D341Med (cell line): ENCODE results near the gene SYTL4.
"Not testable (repeated sequence)": the region's sequence is repeated elsewhere in the genome, so short reads cannot be mapped to it uniquely, and the experiment has no call there.

Experiments
- DNase-seq: peaks from one replicate; pipeline ENCODE4 v3.0.0; 2012; ENCODE audit warnings: low spot score

SYTL4 gene

DNA sequence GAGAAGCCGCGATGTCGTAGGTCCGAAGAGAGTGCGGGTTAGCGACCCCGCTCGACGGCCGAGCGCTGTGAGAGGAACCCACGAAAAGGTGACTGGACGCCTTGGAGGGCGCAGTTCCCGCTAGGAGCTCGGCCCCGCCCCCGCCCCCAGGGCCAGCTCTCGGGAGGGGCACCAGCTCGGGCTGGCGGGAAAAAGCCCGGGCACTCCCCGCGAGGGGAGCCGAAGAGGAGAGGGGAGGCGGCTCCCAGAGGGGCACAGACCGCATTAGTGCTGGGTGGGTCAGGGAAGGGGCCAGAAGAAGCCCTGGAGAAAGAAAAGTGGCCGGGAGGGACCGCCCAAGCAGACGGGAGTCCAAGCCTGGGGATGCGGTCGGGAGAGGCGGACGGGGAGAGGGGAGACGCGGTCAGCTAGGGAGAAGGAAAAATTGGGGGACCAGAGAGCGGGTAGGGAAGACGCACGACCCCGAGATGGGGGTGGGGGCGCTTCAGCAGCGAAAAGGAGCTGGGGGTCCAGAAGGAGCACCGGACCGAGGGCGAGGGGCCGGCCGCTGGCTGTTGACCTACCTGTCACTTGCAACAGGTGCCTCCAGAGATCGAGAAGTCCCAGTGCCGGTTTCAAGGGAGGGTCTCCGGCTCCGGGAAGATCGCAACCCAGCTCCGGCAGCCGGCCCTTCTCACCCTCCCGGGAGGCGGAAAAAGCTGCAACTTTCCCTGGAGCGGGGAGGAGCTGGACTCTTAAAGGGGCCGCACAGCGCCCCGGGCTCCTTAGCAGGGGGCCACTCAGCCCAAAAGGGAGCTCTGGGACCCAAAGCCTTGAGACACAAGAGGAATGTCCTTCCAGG lies at the start of gene SYTL4:
Gene SYTL4, minus strand, starts transcription at position 681 of the 841 bp plus-strand sequence. CDS start 30,084 bp downstream, outside the sequence.
- peak; percentile 59 for DNase-seq

DNA sequence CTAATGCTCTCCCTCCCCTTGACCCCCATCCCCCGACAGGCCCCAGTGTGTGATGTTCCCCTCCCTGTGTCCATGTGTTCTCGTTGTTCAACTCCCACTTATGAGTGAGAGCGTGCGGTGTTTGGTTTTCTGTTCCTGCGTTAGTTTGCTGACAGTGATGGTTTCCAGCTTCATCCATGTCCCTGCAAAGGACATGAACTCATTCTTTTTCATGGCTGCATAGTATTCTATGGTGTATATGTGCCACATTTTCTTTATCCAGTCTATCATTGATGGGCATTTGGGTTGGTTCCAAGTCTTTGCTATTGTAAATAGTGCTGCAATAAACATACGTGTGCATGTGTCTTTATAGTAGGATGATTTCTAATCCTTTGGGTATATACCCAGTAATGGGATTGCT lies 37.5 kb upstream of the SYTL4 start:
- not testable (repeated sequence) for DNase-seq

DNA sequence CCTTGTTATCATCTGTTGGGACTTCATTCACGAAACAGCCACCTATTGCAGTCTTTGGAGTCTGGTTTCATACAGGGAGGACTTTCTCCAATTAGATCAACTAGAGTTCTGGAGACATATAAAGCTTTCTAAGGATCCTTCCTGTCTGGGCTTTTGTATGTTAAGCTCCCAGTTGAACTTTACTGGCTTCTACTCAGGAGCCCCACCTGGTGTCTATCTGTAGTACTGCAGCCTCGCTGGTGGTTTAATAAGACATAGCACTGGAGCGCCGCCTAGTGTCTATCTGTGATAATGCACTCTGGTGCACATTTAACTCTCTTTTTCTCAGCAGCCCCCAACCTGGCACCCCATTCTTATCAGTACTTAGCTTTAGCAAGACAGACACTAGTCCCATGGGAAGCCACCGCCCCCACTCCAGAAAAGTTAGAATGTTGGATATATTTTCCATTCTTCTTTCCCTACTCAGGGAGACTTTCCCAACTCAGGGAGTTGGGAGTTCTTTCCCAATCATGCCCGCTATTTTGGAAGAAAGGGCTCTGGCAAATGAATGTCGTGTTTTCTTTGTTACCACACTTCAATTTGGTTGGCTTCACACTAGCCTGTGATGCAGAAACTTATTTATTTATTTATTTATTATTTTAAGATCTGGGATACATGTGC lies 36.9 kb upstream of the SYTL4 start:
- DNase-seq: peak; percentile 61

DNA sequence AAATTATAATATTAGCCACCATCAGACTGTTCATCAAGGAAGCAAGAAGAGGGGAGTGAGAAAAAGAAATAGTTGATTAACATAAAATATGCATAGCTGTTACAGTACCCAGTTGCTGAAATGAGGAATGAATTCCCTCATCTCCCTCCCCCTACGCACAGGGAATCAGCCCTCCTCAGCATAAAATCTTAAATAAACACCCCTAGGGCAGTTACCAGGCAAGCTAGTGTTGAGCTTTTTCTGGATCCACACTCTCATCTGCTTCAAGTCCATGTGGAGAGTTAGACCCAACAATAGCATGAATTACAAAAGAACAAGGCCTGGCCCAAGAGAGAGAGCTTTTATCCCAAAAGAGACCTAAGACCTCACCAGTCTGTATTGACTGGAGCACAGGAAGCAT lies 19.0 kb upstream of the SYTL4 start:
- DNase-seq: no peak

DNA sequence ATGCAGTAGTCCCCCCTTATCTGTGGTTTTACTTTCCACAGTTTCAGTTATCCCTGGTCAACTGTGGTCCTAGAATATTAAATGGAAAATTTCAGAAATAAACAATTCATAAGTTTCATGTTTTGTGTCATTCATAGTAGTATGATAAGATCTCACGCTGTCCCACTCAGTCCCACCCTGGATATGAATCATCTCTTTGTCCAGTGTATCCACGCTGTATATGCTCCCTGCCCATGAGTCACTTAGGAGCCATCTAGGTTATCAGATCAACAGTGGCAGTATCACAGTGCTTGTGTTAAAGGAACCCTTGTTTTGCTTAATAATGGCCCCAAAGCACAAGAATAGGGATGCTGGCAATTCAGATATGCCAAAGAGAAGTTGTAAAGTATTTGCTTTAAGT lies 16.2 kb upstream of the SYTL4 start:
- DNase-seq: no peak

DNA sequence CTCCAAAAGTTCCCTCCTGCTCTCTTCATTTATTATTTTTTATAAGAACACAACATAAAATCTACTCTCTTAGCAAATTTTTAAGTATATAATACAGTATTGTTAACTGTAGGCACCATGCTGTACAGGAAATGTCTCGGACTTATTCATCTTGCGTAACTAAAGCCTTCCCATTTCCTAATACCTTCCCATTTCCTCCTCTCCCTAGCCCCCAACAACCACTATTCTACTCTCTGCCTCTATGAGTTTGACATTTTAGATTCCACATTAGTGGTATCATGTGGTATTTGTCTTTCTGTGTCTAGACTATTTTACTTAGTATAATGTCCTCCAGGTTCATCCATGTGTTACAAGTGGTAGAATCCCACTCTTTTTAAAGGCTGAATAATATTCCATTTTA lies 15.8 kb upstream of the SYTL4 start:
- no peak for DNase-seq

DNA sequence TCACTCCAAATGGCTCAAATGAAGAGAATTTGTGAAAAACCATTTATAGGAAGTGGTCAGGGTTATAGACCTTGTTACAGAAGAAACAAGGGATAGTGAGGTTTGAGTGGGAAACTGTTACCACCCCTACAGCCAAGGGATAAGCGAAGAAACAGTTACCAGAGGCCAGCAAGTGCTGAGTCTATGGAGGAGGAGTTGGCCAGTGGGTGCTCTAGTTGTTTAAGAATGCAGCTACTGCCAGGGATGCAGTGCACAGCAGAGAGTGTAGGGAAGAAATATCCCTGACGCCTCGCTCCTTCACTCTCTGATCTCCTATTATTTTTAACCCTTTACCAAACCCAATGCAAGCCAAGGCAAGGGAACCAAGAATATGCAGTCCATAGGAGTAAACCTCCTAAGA lies 15.2 kb upstream of the SYTL4 start:
- no peak for DNase-seq

DNA sequence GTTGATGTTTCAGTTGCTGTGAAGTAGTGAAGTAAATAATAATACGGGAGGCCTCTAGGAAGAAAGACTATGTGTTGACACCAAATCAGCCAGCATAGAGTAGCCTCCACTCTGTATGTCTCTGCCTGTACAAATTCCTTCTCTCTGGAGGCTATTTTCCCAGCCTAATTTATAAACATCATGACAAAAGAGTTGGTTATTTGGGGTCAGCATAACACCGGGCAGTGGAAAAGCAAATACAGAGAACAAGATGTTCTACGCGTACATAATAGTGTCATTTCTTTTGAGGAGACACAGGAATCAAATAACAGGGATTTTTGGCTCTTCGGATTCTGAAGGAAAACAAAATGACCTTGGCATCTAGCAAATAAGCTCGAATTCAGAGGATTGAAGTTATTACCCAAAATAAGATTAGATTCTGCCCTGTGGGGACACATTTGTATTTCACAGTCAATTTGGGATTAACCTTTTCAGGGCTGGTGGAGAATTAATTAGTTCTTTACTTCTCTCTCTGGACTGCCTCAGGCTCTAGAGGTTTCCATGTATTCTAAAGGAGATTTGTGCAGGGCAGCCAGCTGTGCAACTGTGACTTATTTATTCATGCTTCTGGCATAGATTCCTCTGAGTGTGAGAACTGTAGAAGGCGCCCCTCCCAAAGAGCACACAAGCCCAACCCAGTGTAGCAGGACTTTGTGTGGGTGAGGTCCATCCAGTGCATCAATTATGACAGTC lies 14.1 kb upstream of the SYTL4 start:
- DNase-seq: no peak

DNA sequence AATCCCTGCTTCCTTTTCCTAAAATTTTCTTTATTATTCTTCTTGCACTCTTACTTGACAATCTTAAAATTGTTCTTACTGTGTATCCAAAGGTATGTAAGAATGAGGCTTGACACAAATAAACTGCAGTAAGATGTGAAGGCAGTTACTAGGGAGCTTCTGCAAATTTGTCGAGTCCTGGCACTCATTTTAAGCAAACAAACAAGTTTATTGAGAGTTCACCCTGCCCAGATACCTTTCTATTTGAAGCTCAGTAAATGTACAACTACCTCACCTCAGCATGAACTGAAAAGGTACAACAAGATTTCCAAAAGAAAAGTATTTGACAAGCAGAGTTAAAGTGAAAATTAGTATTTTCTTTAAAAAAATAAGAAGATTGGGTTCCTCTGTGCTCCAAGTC lies 13.3 kb upstream of the SYTL4 start:
- DNase-seq: no peak

DNA sequence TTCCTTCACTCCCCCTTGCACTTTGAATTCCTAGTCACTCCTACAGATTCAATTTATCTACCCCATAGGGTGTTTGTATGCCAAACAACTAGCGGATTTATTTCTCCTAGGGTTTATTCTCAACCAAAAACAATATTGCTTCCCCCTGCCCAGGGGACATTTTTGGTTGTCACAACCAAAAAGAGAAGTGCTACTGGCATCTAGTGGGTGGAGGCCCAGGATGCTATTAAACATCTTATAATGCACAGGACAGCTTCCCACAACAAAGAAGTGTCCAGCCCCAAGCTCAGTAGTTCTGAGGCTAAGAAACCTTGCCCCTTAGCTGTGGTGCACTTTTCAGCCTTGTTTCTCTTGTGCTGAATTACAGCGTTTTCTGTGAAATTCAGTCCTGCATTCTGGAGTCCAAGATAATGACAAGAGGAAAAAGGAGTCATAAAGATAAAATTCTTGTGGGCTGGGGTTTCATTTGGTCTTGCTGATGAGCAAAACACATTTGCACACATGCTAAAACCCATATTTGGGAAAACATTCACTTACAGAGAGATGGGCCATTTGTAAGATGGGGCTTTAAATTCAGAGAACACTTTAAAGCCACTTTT lies 11.2 kb upstream of the SYTL4 start:
- no peak for DNase-seq

DNA sequence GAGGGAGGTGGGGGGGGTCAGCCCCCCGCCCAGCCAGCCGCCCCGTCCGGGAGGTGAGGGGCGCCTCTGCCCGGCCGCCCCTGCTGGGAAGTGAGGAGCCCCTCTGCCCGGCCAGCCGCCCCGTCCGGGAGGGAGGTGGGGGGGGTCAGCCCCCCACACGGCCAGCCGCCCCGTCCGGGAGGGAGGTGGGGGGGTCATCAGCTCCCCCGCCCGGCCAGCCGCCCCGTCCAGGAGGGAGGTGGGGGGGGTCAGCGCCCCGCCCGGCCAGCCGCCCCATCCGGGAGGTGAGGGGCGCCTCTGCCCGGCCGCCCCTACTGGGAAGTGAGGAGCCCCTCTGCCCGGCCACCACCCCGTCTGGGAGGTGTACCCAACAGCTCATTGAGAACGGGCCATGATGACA lies 7.9 kb downstream of the SYTL4 start:
- DNase-seq: not testable (repeated sequence)

DNA sequence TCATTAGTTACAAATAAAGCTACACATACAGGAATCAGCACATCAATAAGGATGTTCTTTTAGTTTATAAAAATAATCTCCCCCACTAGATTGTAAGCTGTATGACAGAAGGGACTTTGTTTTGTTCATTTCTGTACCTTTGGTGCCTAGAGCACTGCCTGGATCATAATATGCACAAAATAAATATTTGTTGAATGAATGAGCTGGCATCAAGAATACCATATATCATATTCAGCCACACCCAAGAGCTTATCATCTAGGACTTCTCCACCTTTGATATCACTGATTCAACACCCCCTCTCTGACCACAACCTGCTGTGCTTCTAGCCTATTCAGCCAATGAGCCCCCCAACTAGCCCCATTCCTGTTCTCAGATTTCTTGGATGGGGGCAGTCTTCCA lies 10.6 kb downstream of the SYTL4 start:
- no peak for DNase-seq

DNA sequence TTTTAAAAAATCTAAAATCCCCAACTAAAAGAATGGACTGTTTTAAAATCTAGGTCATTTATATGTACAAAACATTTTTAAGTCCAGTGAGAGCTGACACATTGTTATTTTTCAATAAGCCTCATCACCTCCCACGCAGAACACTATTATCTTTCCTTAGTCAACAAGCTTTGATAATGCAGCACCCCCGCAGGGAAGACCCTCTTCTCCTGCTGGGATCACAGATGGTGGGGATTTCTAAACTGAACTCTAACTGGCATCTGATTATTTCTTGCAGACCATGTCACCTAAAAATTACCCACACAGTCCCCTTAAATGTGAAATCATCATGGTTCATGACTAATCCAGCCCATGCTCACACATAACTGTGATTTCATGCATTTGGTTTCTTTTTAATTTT lies 11.6 kb downstream of the SYTL4 start:
- DNase-seq: peak; percentile 13

DNA sequence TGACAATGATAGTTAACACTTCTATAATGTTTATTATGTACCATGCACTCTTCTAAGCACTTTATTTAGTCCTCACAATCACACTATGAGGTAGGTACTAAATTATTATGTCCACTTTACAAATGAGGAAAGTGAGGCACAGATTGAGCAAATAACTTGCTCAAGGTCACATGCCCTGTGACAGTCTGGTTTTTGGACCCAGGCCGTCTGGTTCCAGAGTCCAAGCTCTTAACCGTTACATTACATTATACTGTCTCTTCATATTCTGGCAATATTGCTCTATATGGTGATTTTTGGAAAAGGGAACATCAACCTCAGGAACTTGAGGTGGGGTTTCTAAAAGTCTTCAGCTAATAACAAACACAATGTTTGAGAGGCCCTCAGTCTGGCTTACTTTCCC lies 12.8 kb downstream of the SYTL4 start:
- no peak for DNase-seq

DNA sequence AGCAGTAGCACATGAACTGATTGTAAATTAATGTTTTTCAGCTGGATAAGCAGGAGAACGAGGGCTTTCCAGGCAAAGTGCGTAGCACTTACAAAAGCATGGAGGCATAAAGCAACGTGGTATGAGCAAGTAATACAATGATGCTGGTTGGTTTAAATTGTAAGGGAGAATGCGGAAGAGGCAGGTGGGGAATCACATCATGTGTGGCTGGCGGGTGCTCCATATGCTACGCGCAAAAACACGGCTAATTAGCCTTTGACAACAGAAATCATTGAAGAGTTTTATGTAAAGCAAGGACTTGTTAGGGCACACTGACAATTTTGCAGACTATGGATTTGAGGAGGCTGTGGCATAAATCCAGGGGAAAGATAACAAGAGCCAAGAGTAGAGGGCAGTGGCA lies 14.6 kb downstream of the SYTL4 start:
- no peak for DNase-seq

DNA sequence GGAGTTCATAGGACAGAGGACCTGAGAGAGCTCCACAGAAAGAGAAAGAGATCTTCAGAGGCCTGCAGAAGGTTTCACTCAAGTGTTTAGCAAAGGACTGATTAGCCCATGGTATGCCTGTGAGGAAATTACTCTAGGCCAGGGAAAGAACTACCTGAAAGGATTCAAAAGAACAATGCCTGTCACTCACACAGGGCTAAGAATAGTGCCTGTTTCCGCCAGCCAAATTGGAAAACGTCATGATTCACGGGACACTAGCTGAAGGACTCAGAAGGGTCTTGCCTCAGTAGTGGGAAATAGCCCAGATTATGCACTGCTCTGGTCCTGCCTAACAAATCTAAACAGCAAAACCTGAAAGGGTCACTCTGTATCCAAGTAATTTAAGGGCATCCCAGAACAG lies 21.1 kb downstream of the SYTL4 start:
- DNase-seq: no peak

DNA sequence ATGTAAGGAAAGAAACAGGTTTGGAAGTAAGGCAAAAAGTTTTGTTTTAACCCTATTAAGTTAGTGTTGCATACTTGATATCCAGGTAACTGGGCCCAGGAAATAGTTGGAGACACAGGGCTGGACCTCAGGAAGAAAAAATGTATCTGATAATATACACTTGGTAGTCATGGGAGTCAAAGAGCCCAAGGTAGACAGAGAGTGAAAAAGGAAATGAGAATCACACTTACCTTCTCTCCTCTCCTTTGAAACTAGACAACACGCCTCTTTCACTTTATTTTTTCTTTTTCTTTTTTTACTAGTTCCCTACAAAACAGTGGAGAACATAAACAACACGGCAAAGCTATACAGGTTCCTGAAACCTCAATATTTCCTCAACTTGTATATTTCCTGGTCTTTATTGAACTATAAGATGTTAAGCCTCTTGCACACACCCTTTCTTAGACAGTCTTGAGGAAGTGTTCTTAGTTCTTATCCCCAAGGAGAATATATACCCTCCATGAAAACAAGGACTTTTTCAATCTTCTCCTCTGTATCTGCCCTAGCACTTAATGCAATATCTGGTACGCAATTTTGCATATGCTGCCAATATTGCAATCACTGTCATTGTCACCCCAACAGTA lies 27.2 kb downstream of the SYTL4 start:
- DNase-seq: no peak

DNA sequence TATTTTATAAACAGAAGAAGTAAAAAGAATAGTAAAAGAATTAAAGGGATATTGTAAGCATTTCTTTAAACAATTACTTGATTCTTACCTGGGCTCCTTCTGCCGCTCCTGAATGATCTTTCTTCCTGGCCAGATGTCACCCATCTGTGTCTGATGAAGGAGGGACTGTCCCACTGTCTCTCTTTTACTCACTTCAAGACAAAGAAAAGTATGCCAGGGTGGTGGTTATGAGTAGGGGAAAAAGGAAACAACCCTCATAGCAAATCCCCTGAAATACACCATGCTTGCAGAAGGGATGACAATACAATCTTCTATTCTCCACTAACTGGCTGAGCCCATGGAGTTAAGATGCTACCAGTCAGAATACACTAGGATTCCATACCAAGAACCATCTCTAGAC lies 31.1 kb downstream of the SYTL4 start:
- DNase-seq: no peak

DNA sequence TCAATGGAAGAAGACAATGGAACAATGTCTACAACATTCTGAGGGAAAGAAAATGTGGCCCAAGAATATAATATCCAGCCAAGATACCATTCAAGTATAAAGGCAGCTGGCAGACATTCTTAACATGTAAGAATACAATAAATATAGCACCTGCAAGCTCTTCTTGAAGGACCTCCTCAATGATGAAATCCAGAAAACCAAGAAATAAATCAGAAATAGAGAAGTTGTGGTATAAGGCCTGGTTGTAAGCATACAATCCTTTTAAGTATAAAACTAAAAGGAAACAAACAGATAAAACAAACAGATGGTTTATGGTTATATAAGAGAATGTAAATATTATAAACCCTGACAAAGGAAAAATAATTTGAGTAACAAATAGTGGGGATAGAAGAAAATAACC lies 33.4 kb downstream of the SYTL4 start:
- DNase-seq: no peak

DNA sequence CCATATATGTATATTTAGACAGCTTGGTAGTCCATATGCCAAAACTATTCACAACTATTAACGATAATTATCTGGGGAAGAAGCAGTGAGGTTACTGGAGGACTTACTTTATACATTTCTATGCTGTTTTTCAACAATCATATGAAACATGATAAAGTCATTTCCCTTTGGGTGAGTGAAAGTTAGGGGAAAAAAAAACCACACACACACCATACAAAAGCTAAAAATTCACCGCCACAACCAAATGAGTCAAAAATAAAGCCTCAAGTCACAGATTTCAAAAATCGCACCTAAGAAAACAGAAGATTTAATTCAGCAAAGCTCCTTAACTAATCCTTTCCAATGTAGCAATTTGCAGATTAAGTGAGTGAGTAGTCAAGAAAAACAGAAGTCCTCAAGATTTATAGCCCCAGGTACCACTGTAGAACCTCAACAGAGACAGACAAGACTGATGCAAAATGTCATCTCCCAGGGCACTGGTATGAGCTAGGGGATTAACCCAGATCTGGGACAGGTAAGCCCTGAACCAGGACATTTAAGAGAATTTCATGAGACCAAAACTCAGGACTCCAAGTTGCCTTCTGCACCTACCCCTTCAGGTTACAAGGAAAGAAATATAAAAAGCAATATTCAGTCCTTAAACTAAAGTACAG lies 35.1 kb downstream of the SYTL4 start:
- no peak for DNase-seq

DNA sequence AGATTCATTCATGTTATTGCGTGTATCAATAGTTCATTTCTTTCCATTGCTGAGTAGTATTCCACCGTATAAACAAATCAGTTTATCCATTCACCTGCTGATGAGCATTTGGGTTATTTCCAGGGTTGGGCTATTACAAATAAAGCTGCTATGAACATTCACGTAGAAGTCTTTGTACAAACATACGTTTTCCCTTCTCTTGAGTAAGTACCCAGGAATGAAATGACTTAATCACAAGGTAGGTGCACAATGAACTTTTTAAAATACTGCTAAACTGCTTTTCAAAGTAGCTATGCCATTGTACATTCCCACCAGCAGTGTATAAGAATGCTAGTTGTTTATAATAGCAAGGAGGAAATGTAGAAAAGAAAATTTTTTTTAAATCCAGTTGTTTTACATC lies 35.9 kb downstream of the SYTL4 start:
- DNase-seq: no peak

DNA sequence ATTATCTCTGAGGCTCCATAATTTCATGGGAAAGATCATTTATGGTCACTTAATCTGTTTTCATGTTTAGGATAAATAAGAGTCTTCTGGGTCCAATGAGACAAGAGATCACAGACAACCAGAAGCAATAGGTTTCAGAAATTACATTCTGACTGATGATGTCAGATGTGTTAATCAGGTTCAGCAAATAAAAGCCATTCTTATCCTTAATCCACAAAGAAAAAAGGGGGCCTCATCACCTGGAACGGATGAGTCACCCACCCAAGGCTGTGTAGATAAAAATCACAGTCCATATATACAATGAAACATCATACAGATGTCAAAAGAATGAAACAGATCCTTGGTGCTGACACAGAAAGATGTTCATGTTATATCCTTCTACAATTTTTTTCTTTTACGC lies 36.6 kb downstream of the SYTL4 start:
- no peak for DNase-seq
